Mesenchymal stem cell (in vitro differentiated cells and primary cell): ENCODE results near the gene PALLD.
"Not testable (repeated sequence)": the region's sequence is repeated elsewhere in the genome, so short reads cannot be mapped to it uniquely, and the experiment has no call there.

Experiments
- DNase-seq: peaks from one replicate; pipeline ENCODE4 v3.0.0-alpha.2; 2013
- H2AFZ ChIP-seq: one replicate; pipeline ENCODE4 v1.6.1; 2013; ENCODE audit warnings: low read depth, mild to moderate bottlenecking, control low read depth, inconsistent platforms, low read length, moderate library complexity
- H2AK5ac ChIP-seq: 2 replicates; pipeline ENCODE4 v1.6.1; 2013; ENCODE audit warnings: low read length, moderate library complexity, mild to moderate bottlenecking, inconsistent platforms; ENCODE audit not compliant: severe bottlenecking
- H2BK120ac ChIP-seq: one replicate; pipeline ENCODE4 v1.6.1; 2013; ENCODE audit warnings: low read depth, mild to moderate bottlenecking, inconsistent platforms, low read length, moderate library complexity
- H2BK12ac ChIP-seq, 2 experiments: one replicate each; pipeline ENCODE4 v1.6.1; 2013; ENCODE audit warnings: inconsistent platforms in 2 of 2, low read length in 2 of 2, mild to moderate bottlenecking in 2 of 2, moderate library complexity in 2 of 2, control low read depth in 1 of 2
- H2BK15ac ChIP-seq: one replicate; pipeline ENCODE4 v1.6.1; 2013; ENCODE audit warnings: mild to moderate bottlenecking, low read depth, inconsistent platforms; ENCODE audit not compliant: poor library complexity, severe bottlenecking
- H2BK5ac ChIP-seq: 2 replicates; pipeline ENCODE4 v1.6.1; 2013; ENCODE audit warnings: low read depth, mild to moderate bottlenecking, low read length, control low read depth, inconsistent platforms; ENCODE audit not compliant: poor library complexity, severe bottlenecking
- H3K14ac ChIP-seq, 2 experiments: one replicate each; pipeline ENCODE4 v1.6.1; 2013; ENCODE audit warnings: inconsistent platforms in 2 of 2, low read length in 2 of 2, control low read depth in 1 of 2, mild to moderate bottlenecking in 1 of 2, moderate library complexity in 1 of 2
- H3K18ac ChIP-seq, 2 experiments: one replicate each; pipeline ENCODE4 v1.6.1; 2013; ENCODE audit warnings: inconsistent platforms in 2 of 2, low read length in 2 of 2, control low read depth in 1 of 2, low read depth in 1 of 2, mild to moderate bottlenecking in 1 of 2
- H3K23ac ChIP-seq, 2 experiments: one replicate each; pipeline ENCODE4 v1.6.1; 2013; ENCODE audit warnings: inconsistent platforms in 2 of 2, low read length in 2 of 2, mild to moderate bottlenecking in 2 of 2, moderate library complexity in 2 of 2, control low read depth in 1 of 2
- H3K27ac ChIP-seq: 2 replicates; pipeline ENCODE4 v1.5.1; 2013; ENCODE audit warnings: mild to moderate bottlenecking, moderate library complexity, low read length, control low read depth, inconsistent platforms; ENCODE audit not compliant: poor library complexity, severe bottlenecking
- H3K27me3 ChIP-seq, 2 experiments: 2 replicates each; pipeline versions ENCODE4 v1.6.1 to v1.7.0; 2013; ENCODE audit warnings: low read length in 2 of 2, mild to moderate bottlenecking in 2 of 2, moderate library complexity in 2 of 2, control low read depth in 1 of 2, inconsistent platforms in 1 of 2; ENCODE audit not compliant: control insufficient read depth in 1 of 2, insufficient read depth in 1 of 2
- H3K36me3 ChIP-seq, 2 experiments: 2 replicates each; pipeline versions ENCODE4 v1.6.1 to v1.7.0; 2013; ENCODE audit warnings: low read length in 2 of 2, control low read depth in 1 of 2, inconsistent platforms in 1 of 2, low read depth in 1 of 2, mild to moderate bottlenecking in 1 of 2; ENCODE audit not compliant: insufficient read depth in 2 of 2, control insufficient read depth in 1 of 2
- H3K4ac ChIP-seq, 2 experiments: one replicate each; pipeline ENCODE4 v1.6.1; 2013; ENCODE audit warnings: inconsistent platforms in 2 of 2, low read length in 2 of 2, mild to moderate bottlenecking in 2 of 2, moderate library complexity in 2 of 2, control low read depth in 1 of 2, low read depth in 1 of 2
- H3K4me1 ChIP-seq: 2 replicates; pipeline ENCODE4 v1.6.1; 2013; ENCODE audit warnings: low read depth, low read length, control low read depth; ENCODE audit not compliant: control insufficient read depth, insufficient read depth
- H3K4me2 ChIP-seq: 2 replicates; pipeline ENCODE4 v1.6.1; 2013; ENCODE audit warnings: low read length, mild to moderate bottlenecking, inconsistent platforms; ENCODE audit not compliant: poor library complexity, severe bottlenecking
- H3K4me3 ChIP-seq, 2 experiments: 2 replicates each; pipeline versions ENCODE4 v1.5.1 to v1.7.0; 2013; ENCODE audit warnings: low read length in 2 of 2, mild to moderate bottlenecking in 2 of 2, control low read depth in 1 of 2, low read depth in 1 of 2; ENCODE audit not compliant: insufficient read depth in 1 of 2
- H3K79me1 ChIP-seq: replicated peaks from 2 replicates; pipeline ENCODE4 v1.6.1; 2013; ENCODE audit warnings: mild to moderate bottlenecking, control low read depth, low read length, inconsistent platforms; ENCODE audit not compliant: poor library complexity, severe bottlenecking
- H3K9ac ChIP-seq: 2 replicates; pipeline ENCODE4 v1.7.0; 2013; ENCODE audit warnings: mild to moderate bottlenecking, low read length, moderate library complexity
- H3K9me3 ChIP-seq: 2 replicates; pipeline ENCODE4 v1.7.0; 2013; ENCODE audit warnings: mild to moderate bottlenecking, low read length; ENCODE audit not compliant: control insufficient read depth
- H4K8ac ChIP-seq: one replicate; pipeline ENCODE4 v1.6.1; 2013; ENCODE audit warnings: inconsistent platforms, mild to moderate bottlenecking, low read length, moderate library complexity
- H4K91ac ChIP-seq: one replicate; pipeline ENCODE4 v1.6.1; 2013; ENCODE audit warnings: mild to moderate bottlenecking, low read length, inconsistent platforms
- WGBS: methylation state at CpG from one replicate; pipeline ENCODE4 v1.1.7; 2013; ENCODE audit warnings: mixed read lengths; 5-methylcytosine and 5-hydroxymethylcytosine counted together

PALLD gene

DNA sequence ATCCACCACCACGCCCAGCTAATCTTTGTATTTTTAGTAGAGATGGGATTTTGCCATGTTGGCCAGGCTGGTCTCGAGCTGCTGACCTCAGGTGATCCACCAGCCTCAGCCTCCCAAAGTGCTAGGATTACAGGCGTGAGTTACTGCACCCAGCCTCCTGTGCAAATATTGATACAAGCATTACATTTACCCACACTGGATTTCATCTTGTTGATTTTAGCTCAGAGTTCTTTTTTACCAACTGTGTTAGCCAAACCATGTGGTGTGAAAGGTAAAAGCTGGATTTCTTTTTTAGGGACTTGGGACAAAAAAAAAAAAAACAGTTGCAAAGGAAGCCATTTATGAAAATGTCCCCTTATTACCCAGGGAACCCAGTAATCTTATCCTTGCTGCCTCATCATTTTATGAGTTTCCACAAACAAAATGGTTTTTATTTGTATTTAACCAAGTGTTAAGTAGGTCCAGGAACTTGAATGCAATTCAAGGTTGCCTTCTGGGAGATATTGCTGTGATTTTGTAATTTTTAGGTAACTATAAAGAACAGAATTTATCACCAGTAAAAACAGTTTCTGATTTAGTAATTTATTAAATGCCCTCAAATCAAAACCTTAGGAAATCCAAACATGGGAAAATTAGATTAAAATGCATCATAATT, 202.5 kb downstream of the PALLD start:
- Histone ChIP-seq H4K91ac (no peak overlapping the region), H4K8ac (no peak overlapping the region), H3K18ac (no peak overlapping the region), H2BK15ac (no peak overlapping the region), H2AFZ (no peak overlapping the region), H2AK5ac (no peak overlapping the region), H3K27ac (no peak overlapping the region), H3K4ac (no peak overlapping the region), H3K27me3 (no peaks in the 10 kb centered on the region), H3K9ac (no peak overlapping the region), H3K9me3 (no peaks in the 10 kb centered on the region), H3K79me1 (no peaks in the 10 kb centered on the region), H2BK12ac (no peak overlapping the region), H3K14ac (no peak overlapping the region), H3K4me3 (no peak overlapping the region), H3K36me3 (peaks cover 0 to 3% of the 10 kb centered on the region in 2 experiments), H3K4me1 (peaks cover 2% of the 10 kb centered on the region), H2BK120ac (no peak overlapping the region), H3K4me2 (no peak overlapping the region), H2BK5ac (no peak overlapping the region), H3K23ac (no peak overlapping the region)
- WGBS: 92% methylated on average over 2 of the region's 3 CpGs
- DNase-seq: no peak

DNA sequence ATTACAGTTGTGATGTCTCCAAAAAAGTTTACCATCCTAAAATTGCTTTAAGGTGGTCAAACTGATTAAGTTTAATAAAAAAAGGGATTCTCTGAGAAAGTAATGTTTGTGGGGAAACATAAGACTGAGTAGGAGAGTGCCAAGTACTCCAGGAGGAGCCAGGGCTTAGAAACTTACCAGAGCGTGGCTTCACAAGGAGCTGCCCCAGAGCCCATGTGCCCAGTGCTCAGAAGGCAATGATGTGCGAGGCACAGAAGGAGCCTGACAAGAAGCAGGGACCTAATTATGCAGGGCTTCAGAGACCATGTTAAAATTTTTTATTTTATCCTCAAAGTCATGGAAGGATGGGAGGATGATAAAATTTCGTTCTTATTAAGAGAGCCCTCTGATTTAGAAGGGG, 204.2 kb downstream of the PALLD start:
- no peak overlapping the region for H2BK5ac ChIP-seq
- H2BK120ac ChIP-seq: no peak overlapping the region
- peaks cover 0 to 3% of the 10 kb centered on the region in 2 experiments for H3K36me3 ChIP-seq
- no peaks in the 10 kb centered on the region for H3K79me1 ChIP-seq
- H3K4ac ChIP-seq: no peak overlapping the region
- no peak overlapping the region for H2BK12ac ChIP-seq
- no peak for DNase-seq
- no peak overlapping the region for H2BK15ac ChIP-seq
- WGBS: 100% methylated on average over 3 of the region's 3 CpGs
- H4K91ac ChIP-seq: no peak overlapping the region
- no peak overlapping the region for H3K9ac ChIP-seq
- H2AK5ac ChIP-seq: no peak overlapping the region
- no peak overlapping the region for H4K8ac ChIP-seq
- H3K4me3 ChIP-seq: no peak overlapping the region
- no peak overlapping the region for H3K4me2 ChIP-seq
- H3K4me1 ChIP-seq: peaks cover 2% of the 10 kb centered on the region
- H3K27ac ChIP-seq: no peak overlapping the region
- H3K23ac ChIP-seq: no peak overlapping the region
- H3K14ac ChIP-seq: no peak overlapping the region
- no peak overlapping the region for H2AFZ ChIP-seq
- no peaks in the 10 kb centered on the region for H3K27me3 ChIP-seq
- no peaks in the 10 kb centered on the region for H3K9me3 ChIP-seq
- no peak overlapping the region for H3K18ac ChIP-seq

DNA sequence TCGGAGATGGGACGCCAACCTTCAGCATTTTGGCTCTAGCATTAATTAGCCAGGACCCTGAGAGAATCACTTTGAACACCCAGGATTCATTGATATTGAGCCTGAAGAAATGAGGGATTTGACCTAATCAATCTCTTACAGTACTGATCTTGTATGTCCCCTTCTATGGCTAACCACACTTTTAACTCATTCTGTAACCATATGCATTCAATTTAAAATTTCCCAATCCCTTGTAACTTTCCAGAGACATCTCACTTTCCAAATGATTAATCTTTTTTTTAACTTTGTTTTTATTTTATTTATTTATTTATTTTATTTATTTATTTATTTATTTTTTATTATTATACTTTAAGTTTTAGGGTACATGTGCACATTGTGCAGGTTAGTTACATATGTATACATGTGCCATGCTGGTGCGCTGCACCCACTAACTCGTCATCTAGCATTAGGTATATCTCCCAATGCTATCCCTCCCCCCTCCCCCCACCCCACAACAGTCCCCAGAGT, 205.8 kb downstream of the PALLD start:
- H3K9ac ChIP-seq, H3K36me3 ChIP-seq, H3K18ac ChIP-seq, H3K9me3 ChIP-seq, H4K91ac ChIP-seq, H3K4me3 ChIP-seq, H3K23ac ChIP-seq, H3K14ac ChIP-seq, H2BK120ac ChIP-seq, H2AFZ ChIP-seq, H3K27ac ChIP-seq, H3K79me1 ChIP-seq, H2BK15ac ChIP-seq, H2BK12ac ChIP-seq, H3K4me1 ChIP-seq, H3K27me3 ChIP-seq, H4K8ac ChIP-seq, H3K4ac ChIP-seq, DNase-seq, H3K4me2 ChIP-seq, H2AK5ac ChIP-seq, H2BK5ac ChIP-seq: not testable (repeated sequence)
- 95% methylated on average over 2 of the region's 4 CpGs for WGBS

DNA sequence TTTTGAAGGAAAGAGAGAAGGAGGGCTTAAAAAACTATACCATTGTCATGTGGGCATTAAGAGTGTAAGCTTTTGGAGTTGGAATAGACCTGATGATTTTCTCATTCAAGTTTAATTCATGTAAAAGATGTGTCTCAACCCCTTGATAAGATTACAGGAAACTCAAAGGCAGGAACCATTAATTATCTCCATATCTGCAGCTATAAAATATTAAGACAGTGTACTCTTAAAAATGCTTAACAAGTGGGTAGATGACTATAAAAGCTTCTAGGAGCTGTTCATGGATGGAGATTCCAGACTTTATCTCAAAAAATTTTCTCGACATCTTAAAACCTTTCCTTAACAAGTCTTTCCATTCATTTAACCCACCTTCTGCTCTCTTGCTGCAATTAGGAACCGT, 208.3 kb downstream of the PALLD start:
- Histone ChIP-seq H2AFZ (no peak overlapping the region), H2AK5ac (no peak overlapping the region), H3K4ac (no peak overlapping the region), H3K4me3 (no peak overlapping the region), H2BK12ac (no peak overlapping the region), H3K27me3 (no peaks in the 10 kb centered on the region), H3K14ac (no peak overlapping the region), H2BK15ac (no peak overlapping the region), H3K36me3 (no peaks in the 10 kb centered on the region), H3K18ac (no peak overlapping the region), H4K8ac (no peak overlapping the region), H3K23ac (no peak overlapping the region), H2BK5ac (no peak overlapping the region), H4K91ac (no peak overlapping the region), H2BK120ac (no peak overlapping the region), H3K9ac (no peak overlapping the region), H3K4me1 (peaks cover 3% of the 10 kb centered on the region), H3K9me3 (no peaks in the 10 kb centered on the region), H3K4me2 (no peak overlapping the region), H3K79me1 (no peaks in the 10 kb centered on the region), H3K27ac (no peak overlapping the region)
- no peak for DNase-seq
- 100% methylated on average over 1 of the region's 2 CpGs for WGBS
